Mesenchymal stem cell (in vitro differentiated cells and primary cell): ENCODE results near the gene KRT73.

Experiments
- DNase-seq: peaks from one replicate; pipeline ENCODE4 v3.0.0-alpha.2; 2013
- H2AFZ ChIP-seq: one replicate; pipeline ENCODE4 v1.6.1; 2013; ENCODE audit warnings: low read depth, mild to moderate bottlenecking, control low read depth, inconsistent platforms, low read length, moderate library complexity
- H2AK5ac ChIP-seq: 2 replicates; pipeline ENCODE4 v1.6.1; 2013; ENCODE audit warnings: low read length, moderate library complexity, mild to moderate bottlenecking, inconsistent platforms; ENCODE audit not compliant: severe bottlenecking
- H2BK120ac ChIP-seq: one replicate; pipeline ENCODE4 v1.6.1; 2013; ENCODE audit warnings: low read depth, mild to moderate bottlenecking, inconsistent platforms, low read length, moderate library complexity
- H2BK12ac ChIP-seq, 2 experiments: one replicate each; pipeline ENCODE4 v1.6.1; 2013; ENCODE audit warnings: inconsistent platforms in 2 of 2, low read length in 2 of 2, mild to moderate bottlenecking in 2 of 2, moderate library complexity in 2 of 2, control low read depth in 1 of 2
- H2BK15ac ChIP-seq: one replicate; pipeline ENCODE4 v1.6.1; 2013; ENCODE audit warnings: mild to moderate bottlenecking, low read depth, inconsistent platforms; ENCODE audit not compliant: poor library complexity, severe bottlenecking
- H2BK5ac ChIP-seq: 2 replicates; pipeline ENCODE4 v1.6.1; 2013; ENCODE audit warnings: low read depth, mild to moderate bottlenecking, low read length, control low read depth, inconsistent platforms; ENCODE audit not compliant: poor library complexity, severe bottlenecking
- H3K14ac ChIP-seq, 2 experiments: one replicate each; pipeline ENCODE4 v1.6.1; 2013; ENCODE audit warnings: inconsistent platforms in 2 of 2, low read length in 2 of 2, control low read depth in 1 of 2, mild to moderate bottlenecking in 1 of 2, moderate library complexity in 1 of 2
- H3K18ac ChIP-seq, 2 experiments: one replicate each; pipeline ENCODE4 v1.6.1; 2013; ENCODE audit warnings: inconsistent platforms in 2 of 2, low read length in 2 of 2, control low read depth in 1 of 2, low read depth in 1 of 2, mild to moderate bottlenecking in 1 of 2
- H3K23ac ChIP-seq, 2 experiments: one replicate each; pipeline ENCODE4 v1.6.1; 2013; ENCODE audit warnings: inconsistent platforms in 2 of 2, low read length in 2 of 2, mild to moderate bottlenecking in 2 of 2, moderate library complexity in 2 of 2, control low read depth in 1 of 2
- H3K27ac ChIP-seq: 2 replicates; pipeline ENCODE4 v1.5.1; 2013; ENCODE audit warnings: mild to moderate bottlenecking, moderate library complexity, low read length, control low read depth, inconsistent platforms; ENCODE audit not compliant: poor library complexity, severe bottlenecking
- H3K27me3 ChIP-seq, 2 experiments: 2 replicates each; pipeline versions ENCODE4 v1.6.1 to v1.7.0; 2013; ENCODE audit warnings: low read length in 2 of 2, mild to moderate bottlenecking in 2 of 2, moderate library complexity in 2 of 2, control low read depth in 1 of 2, inconsistent platforms in 1 of 2; ENCODE audit not compliant: control insufficient read depth in 1 of 2, insufficient read depth in 1 of 2
- H3K36me3 ChIP-seq, 2 experiments: 2 replicates each; pipeline versions ENCODE4 v1.6.1 to v1.7.0; 2013; ENCODE audit warnings: low read length in 2 of 2, control low read depth in 1 of 2, inconsistent platforms in 1 of 2, low read depth in 1 of 2, mild to moderate bottlenecking in 1 of 2; ENCODE audit not compliant: insufficient read depth in 2 of 2, control insufficient read depth in 1 of 2
- H3K4ac ChIP-seq, 2 experiments: one replicate each; pipeline ENCODE4 v1.6.1; 2013; ENCODE audit warnings: inconsistent platforms in 2 of 2, low read length in 2 of 2, mild to moderate bottlenecking in 2 of 2, moderate library complexity in 2 of 2, control low read depth in 1 of 2, low read depth in 1 of 2
- H3K4me1 ChIP-seq: 2 replicates; pipeline ENCODE4 v1.6.1; 2013; ENCODE audit warnings: low read depth, low read length, control low read depth; ENCODE audit not compliant: control insufficient read depth, insufficient read depth
- H3K4me2 ChIP-seq: 2 replicates; pipeline ENCODE4 v1.6.1; 2013; ENCODE audit warnings: low read length, mild to moderate bottlenecking, inconsistent platforms; ENCODE audit not compliant: poor library complexity, severe bottlenecking
- H3K4me3 ChIP-seq, 2 experiments: 2 replicates each; pipeline versions ENCODE4 v1.5.1 to v1.7.0; 2013; ENCODE audit warnings: low read length in 2 of 2, mild to moderate bottlenecking in 2 of 2, control low read depth in 1 of 2, low read depth in 1 of 2; ENCODE audit not compliant: insufficient read depth in 1 of 2
- H3K79me1 ChIP-seq: replicated peaks from 2 replicates; pipeline ENCODE4 v1.6.1; 2013; ENCODE audit warnings: mild to moderate bottlenecking, control low read depth, low read length, inconsistent platforms; ENCODE audit not compliant: poor library complexity, severe bottlenecking
- H3K9ac ChIP-seq: 2 replicates; pipeline ENCODE4 v1.7.0; 2013; ENCODE audit warnings: mild to moderate bottlenecking, low read length, moderate library complexity
- H3K9me3 ChIP-seq: 2 replicates; pipeline ENCODE4 v1.7.0; 2013; ENCODE audit warnings: mild to moderate bottlenecking, low read length; ENCODE audit not compliant: control insufficient read depth
- H4K8ac ChIP-seq: one replicate; pipeline ENCODE4 v1.6.1; 2013; ENCODE audit warnings: inconsistent platforms, mild to moderate bottlenecking, low read length, moderate library complexity
- H4K91ac ChIP-seq: one replicate; pipeline ENCODE4 v1.6.1; 2013; ENCODE audit warnings: mild to moderate bottlenecking, low read length, inconsistent platforms
- WGBS: methylation state at CpG from one replicate; pipeline ENCODE4 v1.1.7; 2013; ENCODE audit warnings: mixed read lengths; 5-methylcytosine and 5-hydroxymethylcytosine counted together

Gene KRT73

DNA sequence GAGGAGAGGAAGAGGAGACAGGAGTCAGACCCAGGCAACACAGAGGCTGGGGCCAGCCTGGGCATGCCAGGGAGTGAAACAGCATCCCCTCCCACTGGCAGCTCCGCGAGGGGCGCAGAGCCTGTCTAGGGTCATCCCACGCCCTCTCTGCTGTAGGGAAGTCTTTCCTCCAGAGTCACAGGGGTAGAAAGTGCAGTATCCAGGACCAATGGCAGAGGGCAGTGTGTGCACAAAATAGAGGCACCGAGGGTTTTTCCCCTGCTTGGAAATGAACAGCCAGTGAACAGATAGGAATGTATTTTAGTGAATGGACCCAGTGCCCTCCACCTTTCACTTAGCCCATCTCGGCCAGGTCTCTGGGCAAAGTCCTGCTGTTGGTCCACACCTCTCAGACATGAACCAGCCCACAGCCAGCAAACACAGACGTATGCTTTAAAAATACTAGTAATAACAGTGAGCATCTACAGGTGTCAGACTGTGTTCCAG lies 35.3 kb downstream of the KRT73 start:
- H3K4me2 ChIP-seq = no peak overlapping the region
- WGBS = 11% methylated on average over 6 of the region's 7 CpGs
- no peak overlapping the region for H3K18ac ChIP-seq
- peak; percentile 61 for DNase-seq
- no peak overlapping the region for H2BK12ac ChIP-seq
- H2BK120ac ChIP-seq = no peak overlapping the region
- no peak overlapping the region for H3K4me3 ChIP-seq
- H3K4ac ChIP-seq = no peak overlapping the region
- no peak overlapping the region for H2BK15ac ChIP-seq
- H3K36me3 ChIP-seq = no peaks in the 10 kb centered on the region
- H4K8ac ChIP-seq = no peak overlapping the region
- H2AFZ ChIP-seq = no peak overlapping the region
- H2BK5ac ChIP-seq = no peak overlapping the region
- H4K91ac ChIP-seq = no peak overlapping the region
- no peaks in the 10 kb centered on the region for H3K9me3 ChIP-seq
- H3K14ac ChIP-seq = no peak overlapping the region
- no peak overlapping the region for H3K9ac ChIP-seq
- H3K23ac ChIP-seq = no peak overlapping the region
- H2AK5ac ChIP-seq = no peak overlapping the region
- no peaks in the 10 kb centered on the region for H3K4me1 ChIP-seq
- H3K79me1 ChIP-seq = no peaks in the 10 kb centered on the region
- H3K27me3 ChIP-seq = peaks cover 64 to 75% of the 10 kb centered on the region in 2 experiments
- no peak overlapping the region for H3K27ac ChIP-seq

DNA sequence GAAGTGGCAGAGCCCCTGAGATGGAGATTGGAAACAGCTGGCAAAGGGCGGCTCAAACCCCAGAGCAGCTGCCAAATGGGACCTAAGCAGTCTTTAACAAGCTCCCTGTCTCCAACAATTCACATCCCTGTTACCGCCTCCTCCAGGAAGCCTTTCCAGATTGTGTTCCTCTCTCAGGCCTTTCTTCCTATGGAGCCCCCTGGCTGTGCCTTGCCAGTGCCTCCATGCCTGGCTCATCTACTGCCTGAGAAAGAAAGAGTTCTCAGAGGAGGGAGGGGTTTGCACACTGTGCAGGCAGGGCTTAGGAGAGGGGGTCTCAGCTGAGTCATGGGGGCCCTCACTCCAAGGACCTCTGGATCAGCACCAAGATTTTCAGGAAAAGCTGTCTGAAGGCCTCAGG lies 35.9 kb downstream of the KRT73 start:
- H3K18ac ChIP-seq = no peak overlapping the region
- no peak overlapping the region for H3K23ac ChIP-seq
- H4K8ac ChIP-seq = no peak overlapping the region
- H3K4me3 ChIP-seq = no peak overlapping the region
- no peak overlapping the region for H2BK5ac ChIP-seq
- no peak overlapping the region for H3K27ac ChIP-seq
- no peak overlapping the region for H3K14ac ChIP-seq
- H3K9ac ChIP-seq = no peak overlapping the region
- H2BK120ac ChIP-seq = no peak overlapping the region
- H3K4me2 ChIP-seq = no peak overlapping the region
- peaks cover 60 to 73% of the 10 kb centered on the region in 2 experiments for H3K27me3 ChIP-seq
- no peaks in the 10 kb centered on the region for H3K9me3 ChIP-seq
- H3K36me3 ChIP-seq = no peaks in the 10 kb centered on the region
- DNase-seq = no peak
- H3K4ac ChIP-seq = no peak overlapping the region
- H2BK15ac ChIP-seq = no peak overlapping the region
- no peaks in the 10 kb centered on the region for H3K4me1 ChIP-seq
- no peak overlapping the region for H4K91ac ChIP-seq
- no peak overlapping the region for H2AFZ ChIP-seq
- no peaks in the 10 kb centered on the region for H3K79me1 ChIP-seq
- no peak overlapping the region for H2AK5ac ChIP-seq
- 100% methylated on average over 2 of the region's 2 CpGs for WGBS
- H2BK12ac ChIP-seq = no peak overlapping the region

DNA sequence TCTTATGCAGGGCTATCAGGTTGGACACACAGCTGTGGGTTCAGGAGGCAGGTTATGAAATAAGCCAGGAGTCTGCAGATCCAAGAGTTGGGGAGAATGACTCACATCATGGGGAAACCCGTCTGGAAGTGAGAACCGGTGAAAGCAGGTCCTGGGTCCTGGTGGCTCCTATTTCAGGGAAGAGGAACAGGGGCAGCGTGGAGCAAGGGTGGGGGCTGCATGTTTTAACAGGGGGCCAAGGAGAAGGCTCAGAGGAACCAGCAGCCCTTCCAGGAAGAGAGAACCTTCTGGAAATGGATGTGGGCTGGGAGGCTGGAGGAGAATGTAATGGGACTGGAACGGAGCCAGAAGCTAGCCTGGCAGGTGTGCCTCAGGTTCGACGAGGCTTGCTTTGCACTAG lies 36.9 kb downstream of the KRT73 start:
- H2BK120ac ChIP-seq = no peak overlapping the region

DNA sequence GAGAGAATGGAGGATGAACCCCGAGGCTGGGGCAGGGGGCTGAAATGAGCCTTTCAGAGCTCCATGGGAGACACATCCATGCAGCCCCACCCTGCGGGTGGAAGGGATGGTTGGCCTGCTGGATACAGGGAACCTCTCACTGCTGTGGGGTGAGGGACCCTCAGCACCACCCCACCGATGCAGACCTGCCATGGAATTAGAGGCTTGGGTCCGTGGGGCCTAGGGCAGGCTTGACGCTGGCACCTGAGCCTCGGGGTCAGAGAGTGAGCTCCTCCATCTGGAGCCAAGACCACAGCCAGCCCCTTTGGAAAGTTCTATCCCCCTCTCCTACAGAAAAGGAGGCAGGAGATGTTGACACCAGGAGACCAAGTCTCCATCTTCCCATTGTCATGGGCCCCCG lies 37.3 kb downstream of the KRT73 start:
- Histone ChIP-seq H2AK5ac (no peak overlapping the region), H2BK120ac (no peak overlapping the region), H3K4me1 (no peaks in the 10 kb centered on the region), H4K91ac (no peak overlapping the region), H3K4me2 (no peak overlapping the region), H3K36me3 (no peaks in the 10 kb centered on the region), H3K4ac (no peak overlapping the region), H2BK12ac (no peak overlapping the region), H3K9ac (no peak overlapping the region), H2BK5ac (no peak overlapping the region), H2AFZ (no peak overlapping the region), H4K8ac (no peak overlapping the region), H3K27me3 (peaks cover 58 to 72% of the 10 kb centered on the region in 2 experiments), H2BK15ac (no peak overlapping the region), H3K27ac (no peak overlapping the region), H3K23ac (no peak overlapping the region), H3K79me1 (no peaks in the 10 kb centered on the region), H3K4me3 (no peak overlapping the region), H3K18ac (no peak overlapping the region), H3K14ac (no peak overlapping the region), H3K9me3 (no peaks in the 10 kb centered on the region)
- DNase-seq = no peak
- WGBS = 77% methylated on average over 7 of the region's 7 CpGs

More for the DNA sequence above, 36.9 kb downstream of the KRT73 start:
- peak; percentile 23 for DNase-seq
- no peak overlapping the region for H4K91ac ChIP-seq
- H3K4ac ChIP-seq = no peak overlapping the region
- H3K79me1 ChIP-seq = no peaks in the 10 kb centered on the region
- H2BK5ac ChIP-seq = no peak overlapping the region
- no peak overlapping the region for H3K4me3 ChIP-seq
- WGBS = 65% methylated on average over 3 of the region's 6 CpGs
- H2BK15ac ChIP-seq = no peak overlapping the region
- no peak overlapping the region for H2AFZ ChIP-seq
- no peaks in the 10 kb centered on the region for H3K4me1 ChIP-seq
- no peaks in the 10 kb centered on the region for H3K36me3 ChIP-seq
- H4K8ac ChIP-seq = no peak overlapping the region
- no peak overlapping the region for H2BK12ac ChIP-seq
- H3K4me2 ChIP-seq = no peak overlapping the region
- no peak overlapping the region for H3K27ac ChIP-seq
- H3K23ac ChIP-seq = no peak overlapping the region
- H3K18ac ChIP-seq = no peak overlapping the region
- H3K14ac ChIP-seq = no peak overlapping the region
- H3K9ac ChIP-seq = no peak overlapping the region
- H3K27me3 ChIP-seq = peaks cover 58 to 72% of the 10 kb centered on the region in 2 experiments
- no peaks in the 10 kb centered on the region for H3K9me3 ChIP-seq
- H2AK5ac ChIP-seq = no peak overlapping the region
